ENCODE results near the gene B3GNT5.

DNA sequence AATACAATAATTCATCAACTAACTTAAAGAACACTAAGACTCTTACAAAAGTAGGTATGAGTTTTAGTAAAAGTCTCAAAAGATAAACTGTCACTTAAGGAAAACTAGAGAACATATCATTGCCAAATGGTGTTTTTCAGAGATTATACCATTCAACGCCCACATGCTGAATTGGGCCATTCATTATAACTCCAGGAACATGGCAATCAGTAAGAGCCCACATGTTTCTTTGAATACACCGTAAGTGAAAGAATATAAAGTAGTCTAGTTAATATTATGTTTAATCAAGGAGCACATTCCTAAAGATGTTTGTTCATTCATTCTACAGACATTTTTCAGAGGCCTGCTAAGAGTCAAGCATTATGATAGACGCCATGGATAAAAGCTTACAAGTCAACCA is 22.9 kb downstream of the B3GNT5 start:
- TF ChIP-seq, protein P1, sequence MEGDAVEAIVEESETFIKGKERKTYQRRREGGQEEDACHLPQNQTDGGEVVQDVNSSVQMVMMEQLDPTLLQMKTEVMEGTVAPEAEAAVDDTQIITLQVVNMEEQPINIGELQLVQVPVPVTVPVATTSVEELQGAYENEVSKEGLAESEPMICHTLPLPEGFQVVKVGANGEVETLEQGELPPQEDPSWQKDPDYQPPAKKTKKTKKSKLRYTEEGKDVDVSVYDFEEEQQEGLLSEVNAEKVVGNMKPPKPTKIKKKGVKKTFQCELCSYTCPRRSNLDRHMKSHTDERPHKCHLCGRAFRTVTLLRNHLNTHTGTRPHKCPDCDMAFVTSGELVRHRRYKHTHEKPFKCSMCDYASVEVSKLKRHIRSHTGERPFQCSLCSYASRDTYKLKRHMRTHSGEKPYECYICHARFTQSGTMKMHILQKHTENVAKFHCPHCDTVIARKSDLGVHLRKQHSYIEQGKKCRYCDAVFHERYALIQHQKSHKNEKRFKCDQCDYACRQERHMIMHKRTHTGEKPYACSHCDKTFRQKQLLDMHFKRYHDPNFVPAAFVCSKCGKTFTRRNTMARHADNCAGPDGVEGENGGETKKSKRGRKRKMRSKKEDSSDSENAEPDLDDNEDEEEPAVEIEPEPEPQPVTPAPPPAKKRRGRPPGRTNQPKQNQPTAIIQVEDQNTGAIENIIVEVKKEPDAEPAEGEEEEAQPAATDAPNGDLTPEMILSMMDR (IDR thresholded peaks at IDR 0.05), result no peak
- TF ChIP-seq POLR2A (IDR thresholded peaks at IDR 0.05), result no peak

Measured in testis (tissue), 2 donors.